ENCODE data around the gene DNAJB11. TPM values are rescaled to one million over a fixed set of nuclear protein-coding genes. Genes with fewer than 3 reads are reported as not detected.

DNAJB11 gene
- 33.2 TPM for total RNA-seq

DNA sequence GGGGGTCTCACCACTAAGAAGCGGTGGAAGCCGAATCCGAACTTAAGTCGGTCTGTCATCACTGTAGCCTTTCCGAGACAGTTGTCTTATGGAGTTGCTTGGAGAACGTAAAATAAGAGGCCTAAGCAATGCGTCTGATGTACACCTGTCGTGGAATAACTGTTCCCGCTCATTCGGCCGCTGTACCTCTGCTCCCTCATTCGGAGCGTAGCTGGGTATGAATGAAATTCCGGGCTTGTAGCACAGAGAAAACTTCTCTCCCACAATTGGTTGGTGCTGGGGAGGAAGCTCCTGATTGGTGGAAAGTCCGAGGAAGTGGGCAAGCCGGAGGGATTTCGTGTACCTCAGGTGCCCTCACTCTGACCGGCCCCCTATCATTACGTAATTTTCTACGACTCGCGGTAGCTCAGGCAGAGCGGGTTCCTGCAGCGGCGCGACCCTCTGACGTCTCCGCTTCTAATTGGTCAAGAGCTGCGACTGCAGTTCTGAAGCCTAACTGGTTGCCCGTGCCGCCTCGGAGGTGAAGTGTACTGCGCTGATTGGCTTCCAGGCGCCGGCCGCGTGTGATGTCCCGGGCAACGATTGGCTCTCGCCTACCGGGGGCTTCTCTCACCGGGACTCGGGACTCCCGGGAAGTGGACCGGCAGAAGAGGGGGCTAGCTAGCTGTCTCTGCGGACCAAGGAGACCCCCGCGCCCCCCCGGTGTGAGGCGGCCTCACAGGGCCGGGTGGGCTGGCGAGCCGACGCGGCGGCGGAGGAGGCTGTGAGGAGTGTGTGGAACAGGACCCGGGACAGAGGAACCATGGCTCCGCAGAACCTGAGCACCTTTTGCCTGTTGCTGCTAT lies at the start of gene DNAJB11:
Gene DNAJB11, plus strand, starts transcription at position 625 of the 845 bp plus-strand sequence. Its CDS starts 178 bp downstream, at position 803.

GRCh38 chr3:186544281-186544680 lies 26.2 kb upstream of the DNAJB11 start, which contains the start of gene CRYGS:
Gene CRYGS, minus strand, starts transcription at chr3:186544380. Its CDS starts 54 bp downstream, at chr3:186544326.

GRCh38 chr3:186567072-186567921 lies 3.2 kb upstream of the DNAJB11 start, which contains the start of gene TBCCD1:
Gene TBCCD1, minus strand, starts transcription at chr3:186567339. Its CDS starts 3,010 bp downstream, at chr3:186564329.

GRCh38 chr3:186612721-186613636 lies 42.5 kb downstream of the DNAJB11 start, which contains the start of gene AHSG:
Gene AHSG, plus strand, starts transcription at chr3:186613060. Its CDS starts 82 bp downstream, at chr3:186613142.

Small RNAs within 50 kb of the gene (small RNA-seq; reads per million reads assigned to genes)
- gene RF00017 (ENCODE audit: low replicate concordance) = not detected

Other genes with a start within 250 kb of the DNAJB11 start
- gene DGKG, start 208.5 kb upstream of the DNAJB11 start, total RNA-seq = 10.6 TPM
- gene CRYGS, start 26.3 kb upstream of the DNAJB11 start, total RNA-seq = 7.2 TPM
- gene TBCCD1, start 3.4 kb upstream of the DNAJB11 start, total RNA-seq = 41.3 TPM
- 0.63 TPM for gene AHSG, start 42.3 kb downstream of the DNAJB11 start, total RNA-seq
- not detected for gene FETUB, start 69.7 kb downstream of the DNAJB11 start, total RNA-seq
- not detected for gene HRG, start 95.3 kb downstream of the DNAJB11 start, total RNA-seq
- gene KNG1, start 146.6 kb downstream of the DNAJB11 start, total RNA-seq = not detected
- gene EIF4A2, start 212.9 kb downstream of the DNAJB11 start, total RNA-seq = 1,078 TPM
- gene RFC4, start 235.8 kb downstream of the DNAJB11 start, total RNA-seq = 37.6 TPM

Data from parietal lobe (tissue), 2 donors.